ENCODE data around the gene PPP4R3A.
"Not testable (repeated sequence)": the region's sequence is repeated elsewhere in the genome, so short reads cannot be mapped to it uniquely, and the experiment has no call there.

PPP4R3A gene

DNA sequence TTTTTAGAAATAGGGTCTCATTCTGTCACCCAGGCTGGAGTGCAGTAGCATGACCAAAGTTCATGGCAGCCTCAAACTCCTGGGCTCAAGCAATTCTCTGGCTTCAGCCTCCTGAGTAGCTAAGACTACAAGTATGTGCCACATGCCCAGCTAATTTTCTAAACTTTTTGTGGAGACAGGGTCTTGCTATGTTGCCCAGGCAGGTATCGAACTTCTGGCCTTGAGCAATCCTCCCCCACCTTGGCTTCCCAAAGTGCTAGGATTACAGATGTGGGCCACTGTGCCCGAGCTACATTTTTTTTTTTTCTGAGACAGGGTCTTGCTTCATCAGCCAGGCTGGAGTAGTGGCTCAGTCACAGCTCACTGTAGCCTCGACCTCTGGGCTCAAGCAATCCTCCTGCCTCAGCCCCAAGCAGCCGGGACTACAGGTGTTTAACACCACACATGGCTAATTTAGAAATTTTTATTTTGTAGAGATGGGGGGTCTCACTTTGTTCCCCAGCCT is 7.1 kb downstream of the PPP4R3A start:
- DNase-seq, result no peak

DNA sequence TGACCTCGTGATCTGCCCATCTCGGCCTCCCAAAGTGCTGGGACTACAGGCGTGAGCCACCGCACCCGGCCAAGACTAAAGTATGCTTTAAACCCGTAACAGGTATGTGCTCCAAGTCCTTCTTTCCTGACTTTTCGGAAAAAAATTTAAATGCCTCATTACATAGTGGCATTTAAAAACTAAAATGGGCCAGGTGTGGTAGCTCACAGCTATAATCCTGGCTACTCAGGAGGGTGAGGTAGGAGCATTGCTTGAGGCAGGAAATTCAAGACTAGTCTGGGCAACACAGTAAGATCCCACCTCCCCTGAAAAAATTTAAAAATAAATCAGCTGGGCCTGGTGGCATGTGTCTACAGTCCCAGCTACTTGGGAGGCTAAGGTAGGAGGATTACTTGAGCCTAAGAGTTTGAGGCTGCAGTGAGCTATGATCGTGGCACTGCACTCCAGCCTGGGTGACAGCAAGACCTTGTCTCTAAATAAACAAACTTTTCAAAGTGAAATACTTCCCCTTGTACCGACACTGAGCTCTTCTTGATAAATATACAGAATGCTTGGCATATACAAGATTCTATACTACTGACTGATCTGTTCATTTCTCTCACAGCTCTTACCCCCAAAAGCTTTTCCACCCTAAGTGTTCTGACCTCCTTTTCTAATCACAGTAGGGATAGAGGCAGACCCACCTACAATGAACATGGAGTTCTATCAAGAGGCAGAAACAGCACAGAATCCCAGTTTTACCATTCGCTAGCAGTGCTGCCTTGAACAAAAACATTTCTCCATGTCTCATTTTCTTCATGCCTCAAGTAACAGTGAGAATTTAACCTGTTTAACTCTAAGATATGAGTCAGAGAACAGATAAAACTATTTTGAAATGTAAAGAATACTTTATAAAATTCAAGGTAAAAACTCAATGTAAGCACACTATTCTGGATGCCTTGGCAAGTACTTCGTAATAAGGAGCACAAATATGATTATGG is 7.9 kb downstream of the PPP4R3A start:
- DNase-seq, result no peak

DNA sequence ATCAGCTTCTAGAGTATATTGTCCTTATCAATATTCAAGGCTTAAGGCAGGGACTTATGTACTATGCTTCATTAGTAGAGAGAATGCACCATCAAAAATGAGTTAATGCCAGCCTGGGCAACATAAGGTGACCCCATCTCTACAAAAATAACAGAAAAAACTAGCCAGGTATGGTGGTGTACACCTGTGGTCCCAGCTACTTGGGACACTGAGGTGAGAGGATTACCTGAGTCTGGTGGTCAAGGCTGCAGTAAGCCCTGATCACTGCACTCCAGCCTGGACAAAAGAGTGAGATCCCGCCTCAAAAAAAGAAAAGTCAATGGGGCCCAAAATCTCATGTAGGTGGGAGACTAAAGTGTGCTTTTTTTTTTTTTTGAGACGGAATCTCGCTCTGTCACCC is 8.8 kb downstream of the PPP4R3A start:
- no peak for DNase-seq

DNA sequence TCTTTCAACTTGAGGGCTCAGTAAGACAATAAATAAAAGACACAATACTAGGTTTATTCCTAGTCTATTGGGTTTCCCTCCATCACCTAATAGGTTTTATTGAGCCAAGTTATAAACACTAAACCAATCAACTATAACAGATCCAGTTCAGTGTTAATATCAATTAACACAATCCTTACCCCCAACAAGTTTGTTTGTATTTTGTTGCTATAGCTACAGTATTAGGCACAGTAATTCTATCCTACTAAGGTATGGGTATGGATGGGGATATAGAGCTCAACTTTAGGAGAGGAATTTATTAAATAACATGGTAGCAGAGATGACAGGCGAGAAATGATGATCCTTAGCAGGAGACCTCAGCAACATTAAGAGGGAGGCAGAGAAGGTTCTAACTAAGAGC is 13.3 kb downstream of the PPP4R3A start:
- DNase-seq, result no peak

DNA sequence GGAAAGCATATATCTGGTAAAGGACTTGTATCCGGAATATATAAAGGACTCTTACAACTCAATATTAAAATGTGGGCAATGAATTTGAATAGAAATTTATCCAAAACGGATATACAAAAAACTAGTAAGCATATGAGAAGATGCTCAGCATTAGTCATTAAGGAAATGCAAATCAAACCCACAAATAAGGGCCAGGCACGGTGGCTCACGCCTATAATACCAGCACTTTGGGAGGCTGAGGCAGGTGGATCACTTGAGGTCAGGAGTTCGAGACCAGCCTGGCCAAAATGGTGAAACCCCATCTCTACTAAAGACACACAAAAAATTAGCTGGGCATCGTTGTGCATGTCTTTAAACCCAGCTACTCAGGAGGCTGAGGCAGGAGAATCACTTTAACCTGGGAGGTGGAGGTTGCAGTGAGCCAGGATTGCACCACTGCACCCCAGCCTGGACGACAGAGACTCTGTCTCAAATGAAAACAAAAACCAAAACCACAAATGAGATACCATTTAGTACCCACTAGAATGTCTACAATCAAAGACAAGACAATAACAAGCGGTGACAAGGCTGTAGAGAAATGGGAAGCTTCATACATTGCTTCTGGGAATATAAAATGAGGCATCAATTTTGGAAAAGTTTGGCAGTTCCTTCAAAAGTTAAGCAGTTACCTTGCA is 15.6 kb downstream of the PPP4R3A start:
- DNase-seq, result not testable (repeated sequence)

DNA sequence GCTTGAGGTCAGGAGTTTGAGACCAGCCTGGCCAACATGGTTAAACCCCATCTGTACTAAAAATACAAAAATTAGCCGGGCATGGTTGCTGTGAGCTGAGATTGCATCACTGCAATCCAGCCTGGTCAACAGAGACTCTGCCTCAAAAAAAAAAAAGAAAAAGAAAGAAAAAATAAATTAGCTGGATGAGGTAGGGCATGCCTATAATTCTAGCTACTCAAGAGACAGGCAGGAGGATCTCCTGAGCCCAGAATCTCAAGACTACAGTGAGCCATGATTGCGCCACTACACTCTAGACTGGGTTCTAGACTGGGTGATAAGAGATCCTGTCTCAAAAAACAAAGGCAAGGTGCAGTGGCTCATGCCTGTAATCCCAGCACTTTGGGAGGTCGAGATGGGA is 16.9 kb downstream of the PPP4R3A start:
- DNase-seq, result no peak

DNA sequence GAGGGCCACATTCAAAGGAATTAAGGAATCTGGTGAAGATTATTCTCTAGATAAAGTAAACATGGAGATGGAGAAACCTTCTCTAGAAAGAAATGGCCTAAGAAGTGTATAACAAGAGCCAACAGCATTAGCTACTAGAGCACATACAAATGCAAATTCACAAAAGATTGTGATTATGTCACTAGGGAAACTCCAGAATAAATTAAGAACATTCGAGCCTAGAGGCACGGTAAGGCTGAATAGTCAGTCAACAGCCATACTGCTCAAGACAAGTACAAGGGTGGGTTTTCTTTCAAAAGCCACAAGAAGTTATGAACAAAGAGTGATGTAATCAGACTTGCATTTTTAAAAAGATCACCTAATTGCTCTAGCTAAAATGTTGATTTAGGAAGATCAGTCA is 25.4 kb downstream of the PPP4R3A start:
- DNase-seq, result no peak

DNA sequence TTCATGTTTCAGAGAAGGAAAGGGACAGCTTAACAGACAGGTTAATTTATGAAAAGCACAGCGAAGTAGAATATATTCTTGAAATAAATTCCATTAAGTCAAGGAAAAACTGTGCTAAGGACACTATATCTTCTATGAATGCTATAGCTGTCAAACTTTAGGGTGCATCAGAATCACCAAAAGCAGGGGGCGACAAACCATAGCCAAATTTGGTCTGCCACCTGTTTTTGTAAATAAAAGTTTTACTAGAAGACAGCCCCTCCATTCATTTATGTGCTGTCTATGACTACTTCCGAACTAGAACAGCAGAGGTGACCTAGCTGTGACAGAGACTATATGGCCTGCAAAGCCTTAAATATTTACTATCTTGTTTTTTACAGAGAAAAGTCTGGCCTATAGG is 25.9 kb downstream of the PPP4R3A start:
- no peak for DNase-seq

DNA sequence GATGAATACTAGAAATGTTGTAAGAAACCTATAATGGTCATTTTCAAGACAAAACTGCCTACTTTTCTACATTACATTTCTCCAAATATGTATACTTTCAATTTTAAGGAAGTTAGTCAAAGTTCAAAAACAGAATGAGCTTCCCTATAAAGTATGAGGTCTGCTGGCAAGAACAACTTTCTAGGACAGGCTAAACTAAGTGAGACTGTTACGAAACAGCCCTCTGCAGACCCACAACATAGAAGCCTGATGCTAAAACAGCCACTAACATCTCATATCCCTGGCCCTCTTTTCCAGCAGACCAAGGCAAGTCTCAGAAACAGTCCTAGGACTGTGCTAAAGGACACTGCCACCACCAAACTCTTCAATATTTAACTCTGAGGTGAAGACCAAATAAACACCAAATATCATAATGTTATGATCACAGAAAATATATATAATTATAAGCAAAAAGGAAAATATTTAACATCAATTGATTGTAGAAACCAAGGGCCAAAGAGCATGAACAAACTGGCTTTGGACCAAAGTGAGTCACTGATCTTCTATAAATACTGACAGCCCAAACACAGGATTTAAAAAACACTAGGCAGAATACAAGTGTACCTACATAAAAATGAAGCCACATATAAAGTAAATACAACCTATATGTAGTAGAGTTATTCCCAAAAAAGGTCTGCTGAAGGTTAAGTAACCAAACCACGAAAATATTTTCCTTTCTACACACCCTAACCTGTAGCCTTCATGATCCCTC is 27.7 kb downstream of the PPP4R3A start:
- no peak for DNase-seq

DNA sequence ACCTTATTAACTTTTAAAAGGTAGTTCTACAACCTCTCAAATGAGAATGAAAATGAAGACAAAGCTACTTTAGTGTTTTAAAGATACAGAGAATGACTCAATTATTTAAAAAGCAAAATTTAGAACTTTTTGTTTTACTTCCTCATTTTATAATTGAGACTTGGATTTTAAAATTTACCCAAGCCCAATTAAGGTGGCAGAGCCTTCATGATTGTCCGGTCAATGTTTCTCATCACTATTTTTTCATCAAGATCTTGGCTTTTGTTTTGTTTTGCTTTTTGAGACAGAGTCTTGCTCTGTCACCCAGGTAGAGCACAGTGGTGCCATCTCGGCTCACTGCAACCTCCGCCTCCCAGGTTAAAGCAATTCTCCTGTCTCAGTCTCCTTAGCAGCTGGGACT is 32.7 kb downstream of the PPP4R3A start:
- DNase-seq, result no peak

DNA sequence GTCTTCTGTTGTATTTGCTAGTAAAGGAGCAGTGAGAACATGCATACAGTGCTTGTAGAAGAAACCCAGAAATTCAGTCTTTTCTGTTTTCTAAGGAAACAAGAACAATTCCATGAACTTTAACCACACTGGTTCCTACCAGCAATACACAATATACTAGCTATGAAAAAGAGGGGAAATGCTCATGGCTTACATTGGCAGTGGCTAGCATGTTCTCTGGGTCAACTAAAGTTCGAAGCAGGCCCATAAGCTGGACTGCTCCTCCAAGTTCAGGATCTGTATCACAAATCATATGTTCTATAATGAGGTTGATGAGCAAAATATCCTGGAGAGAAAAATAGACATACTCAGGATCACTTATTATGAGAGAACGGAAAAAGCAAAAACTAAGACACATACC is 37.1 kb downstream of the PPP4R3A start:
- DNase-seq, result no peak

DNA sequence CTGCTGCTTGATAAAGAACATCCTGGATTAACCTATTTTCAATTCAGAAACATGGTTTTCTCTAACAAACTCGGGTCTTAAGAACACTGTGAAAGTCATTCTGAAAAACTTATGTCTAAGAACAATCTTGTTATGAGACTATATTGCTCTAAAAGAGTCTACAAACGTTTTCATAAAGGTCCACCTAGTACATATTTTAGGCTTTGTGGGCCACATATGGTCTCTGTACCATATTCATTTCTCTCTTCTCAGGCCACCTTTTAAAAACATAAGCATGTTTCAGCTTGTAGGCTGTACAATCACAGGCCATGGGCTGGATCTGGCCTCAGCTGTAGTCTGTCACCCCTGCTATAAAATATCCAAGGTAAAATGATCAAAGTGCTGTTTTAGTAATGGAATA is 39.9 kb downstream of the PPP4R3A start:
- DNase-seq, result no peak

DNA sequence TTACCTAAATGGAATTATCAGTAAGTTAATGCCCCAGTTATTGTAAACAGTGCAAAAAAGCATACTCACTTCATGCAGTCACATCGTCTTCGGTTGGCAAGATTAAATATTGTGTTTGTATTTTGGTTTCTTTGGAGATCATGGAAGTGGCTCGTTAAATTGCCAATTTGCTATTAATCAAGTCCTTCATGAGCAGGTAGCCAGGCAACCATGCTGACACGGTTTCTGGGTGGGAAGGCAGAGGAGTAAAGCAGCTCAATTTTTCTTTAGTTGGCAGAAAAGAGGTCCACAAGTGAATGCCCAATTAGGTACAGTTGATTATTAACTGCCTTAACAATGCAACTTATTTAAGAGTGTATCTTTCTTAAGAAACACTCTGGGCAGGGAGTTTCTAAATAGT is 43.9 kb downstream of the PPP4R3A start:
- no peak for DNase-seq

DNA sequence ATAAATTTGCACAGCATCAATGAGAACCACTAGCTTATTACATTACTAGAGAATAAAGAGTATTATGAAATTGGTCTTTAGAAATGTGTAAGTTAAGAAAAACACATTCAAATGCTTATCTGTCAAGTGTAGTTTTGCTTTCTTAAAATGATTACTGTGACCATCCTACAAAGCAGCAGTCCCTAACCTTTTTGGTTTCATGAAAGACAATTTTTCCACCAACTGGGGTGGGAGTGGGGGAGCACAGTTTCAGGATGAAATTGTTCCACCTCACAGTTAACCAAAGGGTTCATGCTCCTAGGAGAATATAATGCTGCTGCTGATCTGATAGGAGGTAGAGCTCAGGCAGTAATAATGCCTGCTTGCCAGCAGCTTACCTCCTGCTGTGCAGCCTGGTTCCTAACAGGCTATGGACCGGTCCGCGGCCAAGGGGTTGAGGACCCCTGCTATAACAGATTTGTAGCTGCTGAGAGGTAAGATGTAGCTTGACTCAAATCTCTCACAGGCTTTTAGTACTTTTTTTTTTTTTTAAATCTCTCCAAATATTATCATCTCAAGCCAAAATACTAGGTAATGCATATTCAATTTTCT is 45.4 kb downstream of the PPP4R3A start:
- no peak for DNase-seq

DNA sequence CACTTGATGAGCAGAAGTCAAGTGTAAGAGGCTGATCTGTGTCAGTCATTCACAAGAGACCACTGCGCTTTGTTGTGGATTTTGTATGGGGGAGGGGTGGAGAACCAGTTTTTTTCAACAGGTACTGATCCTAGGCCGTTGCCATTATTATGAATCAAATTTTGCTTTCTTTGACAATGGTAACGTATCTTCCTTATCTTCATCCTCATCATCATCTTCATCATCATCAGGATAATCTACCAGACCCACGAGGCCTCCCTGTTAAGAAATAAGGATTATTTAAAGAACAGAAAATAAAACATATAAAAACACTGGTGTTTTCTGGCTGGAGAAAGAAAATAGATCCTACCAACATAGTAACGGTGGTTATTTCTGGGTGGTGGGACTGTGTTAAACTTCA is 51.5 kb downstream of the PPP4R3A start:
- no peak for DNase-seq

DNA sequence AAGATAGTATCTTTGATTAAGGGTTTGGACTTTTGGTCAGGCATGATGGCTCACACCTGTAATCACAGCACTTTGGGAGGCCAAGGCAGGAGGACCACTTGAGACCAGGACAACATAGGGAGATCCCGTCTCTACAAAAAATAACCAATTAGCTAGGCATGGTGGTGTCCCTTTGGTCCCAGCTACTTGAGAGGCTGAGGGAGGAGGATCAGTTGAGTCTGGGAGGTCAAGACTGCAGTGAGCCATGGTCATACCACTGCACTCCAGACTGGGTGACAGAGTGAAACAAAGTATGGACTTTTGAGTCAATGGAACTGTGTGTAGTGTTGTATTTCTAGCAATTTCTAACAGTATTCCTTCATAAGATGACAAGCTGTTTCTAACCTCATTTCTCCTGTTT is 53.8 kb downstream of the PPP4R3A start:
- no peak for DNase-seq

DNA sequence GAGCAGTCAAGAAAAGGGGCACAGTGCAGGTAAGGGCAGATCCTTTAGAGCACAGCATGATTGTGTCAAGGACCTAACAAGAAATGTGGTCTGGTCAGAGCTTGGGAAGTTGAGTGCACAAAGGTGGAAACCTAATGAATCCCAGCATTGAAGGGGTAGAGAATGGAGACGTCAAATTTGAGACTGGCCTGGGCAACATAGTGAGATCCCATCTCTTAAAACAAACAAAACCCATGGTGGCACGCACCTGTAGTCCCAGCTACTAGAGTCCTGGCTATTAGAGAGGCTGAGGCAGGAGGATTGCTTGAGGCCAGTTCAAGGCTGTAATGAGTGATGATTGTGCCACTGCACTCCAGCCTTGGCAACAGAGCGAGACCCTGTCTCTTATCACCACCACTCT is 55.5 kb downstream of the PPP4R3A start:
- no peak for DNase-seq

DNA sequence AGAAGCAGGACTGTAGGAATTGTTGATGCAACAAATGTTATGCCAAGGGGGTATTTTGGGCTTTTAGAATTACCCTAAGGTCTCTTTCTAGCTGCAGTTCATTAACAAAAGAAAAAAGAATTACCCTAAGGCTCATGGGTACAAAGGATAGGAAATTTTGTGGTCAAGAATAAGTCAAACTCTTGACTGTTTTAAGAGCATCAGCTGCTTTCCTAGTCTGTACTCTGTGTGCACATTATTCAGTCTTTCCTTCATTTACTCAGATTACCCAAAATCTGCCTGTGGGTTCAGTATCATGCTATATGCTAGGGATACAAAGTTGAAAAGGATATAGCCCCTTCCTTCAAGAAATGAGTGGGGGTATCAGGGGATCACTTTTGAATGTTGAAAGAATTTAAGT is 56.0 kb downstream of the PPP4R3A start:
- no peak for DNase-seq

DNA sequence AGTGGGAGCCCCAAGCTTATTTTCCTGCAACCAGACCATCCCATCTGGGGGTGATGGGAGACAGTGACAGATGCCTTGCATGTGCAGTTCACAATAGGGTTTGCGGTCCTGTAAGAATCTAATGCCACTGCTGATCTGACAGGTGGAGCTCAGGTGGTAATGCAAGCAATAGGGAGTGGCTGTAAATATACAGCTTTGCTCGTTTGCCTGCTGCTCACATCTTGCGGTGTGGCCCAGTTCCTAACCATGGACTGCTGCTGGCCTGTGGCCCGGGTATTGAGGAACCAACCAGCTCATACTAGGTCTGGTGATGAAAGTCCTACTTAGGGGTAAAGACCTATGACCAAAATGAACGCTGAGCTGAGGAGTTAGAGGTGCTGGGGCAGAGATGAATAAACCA is 56.4 kb downstream of the PPP4R3A start:
- DNase-seq, result no peak

DNA sequence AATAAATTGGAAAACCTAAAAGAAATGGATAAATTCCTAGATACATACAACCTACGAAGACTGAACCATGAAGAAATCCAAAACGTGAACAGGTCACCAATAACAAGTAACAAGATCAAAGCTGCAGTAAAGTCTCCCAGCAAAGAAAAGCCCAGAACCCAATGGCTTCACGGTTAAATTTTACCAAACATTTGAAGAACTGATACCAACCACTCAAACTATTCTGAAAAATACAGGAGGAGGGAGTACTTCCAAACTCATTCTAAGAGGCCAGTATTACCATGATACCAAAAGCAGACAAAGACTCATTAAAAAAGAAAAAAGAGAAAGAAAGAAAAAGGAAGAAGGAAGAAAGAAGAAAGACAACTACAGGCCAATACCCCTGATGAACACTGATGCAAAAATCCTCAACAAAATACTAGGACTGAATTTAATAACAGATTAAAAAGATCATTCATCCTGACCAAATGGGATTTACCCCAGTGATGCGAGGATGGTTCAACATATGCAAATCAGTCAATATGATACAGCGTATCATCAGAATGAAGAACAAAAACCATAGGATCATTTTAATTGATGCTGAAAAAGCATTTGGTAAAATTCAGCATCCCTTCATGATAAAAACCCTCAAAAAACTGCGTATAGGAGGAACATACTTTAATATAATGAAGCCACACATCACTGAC is 65.6 kb downstream of the PPP4R3A start:
- DNase-seq, result no peak

DNA sequence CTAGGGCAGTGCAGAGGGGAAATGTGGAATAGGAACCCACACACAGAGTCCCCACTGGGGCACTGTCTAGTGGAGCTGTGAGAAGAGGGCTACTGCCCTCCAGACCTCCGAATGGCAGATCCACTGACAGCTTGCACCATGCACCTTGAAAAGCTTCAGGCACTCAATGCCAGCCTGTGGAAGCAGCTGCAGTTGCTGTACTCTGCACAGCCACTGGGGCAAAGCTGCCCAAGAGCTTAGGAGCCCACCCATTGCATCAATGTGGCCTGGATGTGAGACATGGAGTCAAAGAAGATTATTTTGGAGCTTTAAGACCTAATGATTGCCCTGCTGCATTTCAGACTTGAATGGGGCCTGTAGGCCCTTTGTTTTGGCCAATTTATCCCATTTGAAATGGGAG is 70.8 kb downstream of the PPP4R3A start:
- no peak for DNase-seq

DNA sequence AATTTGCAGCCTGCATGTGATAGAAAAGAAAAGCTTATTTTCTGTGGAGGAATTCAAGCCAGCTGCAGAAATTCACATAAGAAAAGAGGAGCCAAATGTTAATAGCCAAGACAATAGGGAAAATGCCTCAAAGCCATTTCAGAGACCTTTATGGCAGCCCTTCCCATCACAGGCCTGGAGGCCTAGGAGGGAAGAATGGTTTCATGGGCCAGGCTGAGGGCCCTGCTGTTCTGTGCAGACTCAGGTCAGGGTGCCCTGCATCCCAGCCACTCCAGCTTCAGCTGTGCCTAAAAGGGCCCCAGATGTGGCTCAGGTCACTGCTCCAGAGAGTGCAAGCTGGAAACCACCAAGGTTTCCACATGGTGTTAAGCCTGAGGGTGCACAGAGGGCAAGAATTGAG is 71.3 kb downstream of the PPP4R3A start:
- no peak for DNase-seq
